Occipital lobe (tissue), 2 donors: ENCODE results near the gene OR52K2. TPM values are rescaled to one million over a fixed set of nuclear protein-coding genes. Genes with fewer than 3 reads are reported as not detected.
"Not testable (repeated sequence)": the region's sequence is repeated elsewhere in the genome, so short reads cannot be mapped to it uniquely, and the experiment has no call there.

ENCODE experiments used
- DNase-seq: peaks from one replicate; lab custom pipeline; 2025; lab: John Stamatoyannopoulos, UW
- total RNA-seq: library from RNA; depleted of rRNA; stranded (reverse); fragments of >200 nt; gene quantifications from one replicate; pipeline ENCODE4 v1.2.3, GENCODE V29; 2014

OR52K2 gene
- total RNA-seq, 1 donor from 2014 or later, result not detected

DNA sequence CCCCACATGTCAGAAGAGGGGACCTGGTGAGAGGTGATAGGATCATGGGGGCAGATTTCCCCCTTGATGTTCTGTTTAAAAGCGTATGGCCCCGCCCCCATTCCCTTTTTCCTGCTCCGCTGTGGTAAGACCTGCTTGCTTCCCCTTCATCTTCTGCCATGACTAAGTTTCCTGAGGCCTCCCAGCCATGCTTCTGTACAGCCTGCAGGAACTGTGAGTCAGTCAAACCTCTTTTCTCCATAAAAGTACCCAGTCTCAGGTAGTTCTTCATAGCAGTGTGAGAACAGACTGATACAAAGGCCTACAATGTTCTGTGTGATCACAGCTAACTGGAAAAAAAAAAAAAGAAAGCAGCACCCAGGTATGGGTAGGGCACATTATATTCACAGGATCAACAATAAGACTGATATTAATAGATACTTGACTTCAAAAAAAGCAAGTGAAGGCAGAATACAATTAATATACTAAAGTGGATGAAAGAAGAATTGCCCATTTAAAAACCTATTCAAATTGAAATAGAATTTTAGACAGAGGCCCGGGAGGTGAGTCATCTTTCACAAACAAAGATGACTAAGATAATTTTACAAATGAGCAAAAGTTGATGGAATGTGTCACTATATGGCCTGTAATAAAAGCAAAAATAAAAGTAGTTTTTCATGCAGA is 31.6 kb downstream of the OR52K2 start:
- DNase-seq, result no peak

GRCh38 chr11:4481240-4481582 is 32.1 kb downstream of the OR52K2 start:
- no peak for DNase-seq

GRCh38 chr11:4482445-4482844 is 33.4 kb downstream of the OR52K2 start, which contains the start of gene OR52K1:
Gene OR52K1, plus strand, starts transcription at chr11:4482646. Its CDS starts 6,255 bp downstream, at chr11:4488901.
- no peak for DNase-seq

DNA sequence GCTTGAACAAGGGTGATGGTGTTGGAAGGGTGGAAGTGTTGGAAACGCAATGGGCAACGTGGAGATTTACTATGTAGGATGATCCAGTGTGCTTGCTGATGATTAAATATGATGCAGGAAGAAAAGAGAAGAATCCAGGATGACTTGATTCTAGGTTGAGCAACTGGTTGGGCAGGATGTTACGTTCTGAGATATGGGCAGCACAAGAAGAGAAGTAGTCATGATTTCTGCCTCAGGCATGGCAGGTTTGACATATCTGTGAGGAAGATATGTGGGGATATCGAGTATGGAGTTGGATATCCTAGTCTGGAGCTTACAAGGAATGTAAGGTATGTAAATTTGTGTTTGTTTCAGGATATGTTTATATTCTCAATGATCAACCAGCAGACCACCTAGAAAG is 35.2 kb downstream of the OR52K2 start:
- DNase-seq, result no peak

DNA sequence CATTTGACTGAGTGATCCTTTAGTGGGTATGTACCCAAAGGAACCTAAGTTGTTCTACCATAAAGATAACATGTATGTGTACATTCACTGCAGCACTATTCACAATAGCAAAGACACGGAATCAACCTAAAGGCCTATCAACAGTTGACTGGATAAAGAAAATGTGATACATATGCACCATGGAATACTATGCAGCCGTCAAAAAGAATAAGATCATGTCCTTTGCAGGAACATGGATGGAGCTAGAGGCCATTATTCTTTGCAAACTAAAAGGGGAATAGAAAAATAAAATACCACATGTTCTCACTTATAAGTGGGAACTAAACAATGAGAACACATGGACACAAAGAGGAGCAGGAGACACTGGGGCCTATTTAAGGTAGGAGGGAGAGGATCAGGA is 42.3 kb downstream of the OR52K2 start:
- DNase-seq, result not testable (repeated sequence)

DNA sequence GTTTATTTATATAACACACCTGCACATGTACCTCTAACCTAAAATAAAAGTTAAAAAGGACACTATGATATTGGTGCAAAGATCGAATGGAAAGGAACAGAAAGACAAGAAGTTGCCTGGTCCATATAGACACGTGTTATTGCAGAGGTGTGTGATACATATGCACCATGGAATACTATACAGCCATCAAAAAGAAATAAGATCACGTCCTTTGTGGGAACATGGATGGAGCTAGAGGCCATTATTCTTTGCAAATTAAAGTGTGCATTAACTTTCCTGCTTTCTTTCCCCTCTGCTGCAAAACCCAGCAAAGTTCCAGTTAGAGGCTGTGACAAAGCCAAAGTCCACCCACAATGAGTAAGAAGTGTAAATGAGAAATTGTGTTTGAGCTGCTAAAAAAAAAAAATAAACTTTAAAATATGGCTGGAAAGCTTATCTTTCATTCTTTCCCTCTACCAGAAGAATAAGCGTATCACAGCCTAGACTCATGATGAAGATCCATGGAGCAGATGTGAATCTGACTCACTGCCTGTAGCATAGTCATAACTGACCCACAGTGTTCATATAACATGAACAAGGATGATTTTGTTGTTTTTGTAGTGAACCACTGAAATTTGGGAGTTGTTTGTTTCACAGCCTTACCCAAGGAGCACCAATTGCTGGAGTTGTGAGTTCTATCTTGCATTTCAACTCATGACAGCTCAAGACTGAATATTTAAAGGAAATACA is 42.9 kb downstream of the OR52K2 start:
- no peak for DNase-seq

DNA sequence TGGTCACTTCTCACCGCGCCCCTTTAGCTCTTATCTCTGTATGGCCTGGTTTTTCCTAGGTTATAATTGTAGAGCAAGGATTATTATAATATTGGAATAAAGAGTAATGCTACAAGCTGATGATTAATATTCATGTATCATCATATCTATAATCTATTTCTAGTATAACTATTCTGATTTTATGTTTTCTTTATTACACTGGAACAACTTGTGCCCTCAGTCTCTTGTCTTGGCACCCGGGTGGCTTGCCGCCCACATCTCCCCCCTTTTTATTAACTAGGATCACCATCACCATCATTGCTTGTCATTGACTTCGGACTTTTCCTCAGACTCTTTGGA is 44.4 kb downstream of the OR52K2 start:
- DNase-seq, result no peak

DNA sequence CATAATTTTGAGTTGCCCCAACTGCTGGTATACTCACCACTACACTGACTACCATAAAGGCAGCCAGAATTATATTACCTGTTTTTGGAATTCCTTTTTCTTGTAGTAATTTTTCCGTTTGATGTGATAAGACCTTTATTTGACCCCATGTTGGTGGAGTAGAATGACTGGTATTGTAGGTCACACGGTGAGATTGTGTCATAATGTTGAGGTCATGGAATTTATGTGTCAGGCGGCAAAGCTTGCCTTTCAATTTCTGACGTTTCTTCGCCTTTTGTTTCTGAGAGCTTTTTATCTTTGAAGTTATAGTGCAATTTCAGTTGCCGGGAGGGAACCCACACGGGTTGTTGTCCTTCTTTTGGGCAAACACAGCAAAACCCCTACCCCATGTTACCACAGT is 46.4 kb downstream of the OR52K2 start:
- DNase-seq, result no peak

DNA sequence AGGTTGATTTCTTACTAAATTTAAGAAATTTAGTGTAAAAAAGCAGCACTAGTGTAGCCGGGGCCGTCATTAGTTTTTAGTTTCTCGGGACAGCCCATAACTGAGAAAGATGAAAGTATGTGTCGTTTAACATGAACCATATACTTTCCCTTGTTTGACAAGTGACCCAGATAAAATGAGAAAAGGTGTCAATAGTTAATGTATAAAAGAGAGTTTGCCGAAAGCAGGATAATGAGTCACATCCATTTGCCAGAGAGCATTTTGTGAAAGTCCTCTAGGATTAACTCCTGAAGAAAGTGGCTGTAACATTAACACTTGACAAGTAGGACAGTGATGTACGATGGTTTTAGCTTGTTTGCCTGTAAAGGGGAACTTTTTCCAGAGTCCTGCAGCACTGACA is 46.9 kb downstream of the OR52K2 start:
- DNase-seq, result no peak

DNA sequence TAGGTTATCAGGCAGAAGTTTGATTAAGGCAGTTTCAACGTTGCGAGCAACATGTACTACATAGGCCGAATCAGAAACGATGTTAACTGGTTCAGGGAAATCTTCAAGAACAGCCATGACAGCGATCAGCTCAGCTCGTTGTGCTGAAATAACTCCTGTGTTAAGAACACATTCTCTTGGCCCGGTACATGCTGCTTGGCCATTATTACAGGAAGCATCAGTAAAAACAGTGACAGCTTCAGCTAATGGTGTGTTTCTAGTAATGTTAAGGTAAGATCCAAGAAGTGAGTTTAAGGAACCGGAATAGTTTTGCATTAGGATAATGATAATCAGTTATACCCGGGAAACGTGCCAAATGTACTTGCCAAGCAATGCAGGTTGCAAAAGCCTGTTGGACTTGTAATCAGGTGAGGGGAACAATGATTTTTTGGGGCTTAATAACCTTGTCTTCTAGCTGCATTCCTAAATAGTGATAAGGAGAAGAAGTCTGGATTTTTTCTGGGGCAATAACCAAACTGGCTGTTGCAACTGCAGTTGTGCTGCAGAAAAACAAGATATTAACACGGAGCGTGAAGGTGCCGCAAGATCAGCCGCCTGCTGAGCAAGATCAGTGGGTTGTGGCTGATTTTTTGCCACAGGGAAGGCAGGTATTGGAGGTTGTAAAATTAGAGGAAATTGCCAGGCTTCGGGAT is 47.6 kb downstream of the OR52K2 start:
- DNase-seq, result no peak

Other genes starting within 250 kb of the OR52K2 start
- not detected for gene OR52B4, start 80.9 kb upstream of the OR52K2 start, total RNA-seq
- 6.6 TPM for gene TRIM21, start 55.6 kb upstream of the OR52K2 start, total RNA-seq
- gene OR52K1, start 33.4 kb downstream of the OR52K2 start, total RNA-seq, result not detected
- gene OR52M1, start 95.9 kb downstream of the OR52K2 start, total RNA-seq, result not detected
- gene OR52I2, start 132.4 kb downstream of the OR52K2 start, total RNA-seq, result not detected
- gene OR52I1, start 144.7 kb downstream of the OR52K2 start, total RNA-seq, result not detected
- 10.8 TPM for gene TRIM68, start 158.9 kb downstream of the OR52K2 start, total RNA-seq
- not detected for gene OR51D1, start 188.2 kb downstream of the OR52K2 start, total RNA-seq
- 0.16 TPM for gene OR51E1, start 194.7 kb downstream of the OR52K2 start, total RNA-seq
- gene OR51E2, start 248.6 kb downstream of the OR52K2 start, total RNA-seq, result not detected